HepG2 (cell line): ENCODE measurements around the gene RAD21L1. TPM values are rescaled to one million over a fixed set of nuclear protein-coding genes. Genes with fewer than 3 reads are reported as not detected.

Experiments used
- ARID5B ChIP-seq: IDR thresholded peaks from 2 replicates; pipeline ENCODE4 v1.4.0; 2020; ENCODE audit warnings: mild to moderate bottlenecking, missing genetic modification reagents
- ASH2L ChIP-seq: fragments of 300-600, 200-600 bp; sonication (generic); IDR thresholded peaks from 2 replicates; pipeline ENCODE4 v1.7.0; 2017; ENCODE audit warnings: low read depth, mild to moderate bottlenecking, moderate library complexity, mixed read lengths, low read length; ENCODE audit not compliant: insufficient read length
- ATF2 ChIP-seq: sonication (generic); formaldehyde crosslinking; IDR thresholded peaks from 2 replicates; pipeline ENCODE4 v1.4.0; 2020; ENCODE audit warnings: missing genetic modification reagents
- GLI4 ChIP-seq: sonication (generic); formaldehyde crosslinking; IDR thresholded peaks from 2 replicates; pipeline ENCODE4 v1.5.1; 2020; ENCODE audit warnings: missing genetic modification reagents, mild to moderate bottlenecking, moderate library complexity, borderline replicate concordance
- GTF2F1 ChIP-seq: fragments of 150-350 bp; IDR thresholded peaks from 2 replicates; pipeline ENCODE4 v1.6.1; 2014; ENCODE audit warnings: low read length
- HBP1 ChIP-seq: IDR thresholded peaks from 2 replicates; pipeline ENCODE4 v1.6.1; 2016; ENCODE audit warnings: low read depth, control low read depth
- HMGXB3 ChIP-seq: sonication (generic); formaldehyde crosslinking; IDR thresholded peaks from 2 replicates; pipeline ENCODE4 v1.4.0; 2020; ENCODE audit warnings: missing genetic modification reagents, borderline replicate concordance
- MIER3 ChIP-seq: IDR thresholded peaks from 2 replicates; pipeline ENCODE4 v1.6.1; 2016; ENCODE audit warnings: missing compliant biosample characterization, borderline replicate concordance
- SAP130 ChIP-seq: IDR thresholded peaks from 2 replicates; pipeline ENCODE4 v1.6.1; 2016; ENCODE audit warnings: low read depth
- TGIF2 ChIP-seq: IDR thresholded peaks from 2 replicates; pipeline ENCODE4 v1.6.1; 2016; ENCODE audit warnings: control low read depth, missing compliant biosample characterization
- ZNF512B ChIP-seq: sonication (generic); formaldehyde crosslinking; IDR thresholded peaks from 2 replicates; pipeline ENCODE4 v1.5.1; 2020; ENCODE audit warnings: missing genetic modification reagents, mild to moderate bottlenecking, borderline replicate concordance
- ZNF549 ChIP-seq: sonication (generic); formaldehyde crosslinking; IDR thresholded peaks from 2 replicates; pipeline ENCODE4 v1.5.0; 2020; ENCODE audit warnings: missing genetic modification reagents
- ZNF563 ChIP-seq: sonication (generic); formaldehyde crosslinking; IDR thresholded peaks from 2 replicates; pipeline ENCODE4 v1.8.0; 2022; ENCODE audit warnings: mild to moderate bottlenecking, moderate library complexity, missing genetic modification reagents
- polyA plus RNA-seq, 8 experiments: library from polyadenylated mRNA; depleted of rRNA in 3 of 8; stranded (reverse) in 7 of 8; unstranded in 1 of 8; fragments of >200 nt; fragmentation: Illumina TruSeq in 4 of 8; extraction: Trizol in 4 of 8; gene quantifications; 2 replicates each; pipeline versions ENCODE4 v1.2.1 to v1.2.3, GENCODE V29; 2011 to 2016; ENCODE audit warnings: low read depth in 4 of 8, missing spikeins in 1 of 8, mixed read lengths in 1 of 8; ENCODE audit not compliant: insufficient read depth in 1 of 8
- total RNA-seq, 5 experiments: library from RNA; depleted of rRNA; stranded (reverse); fragments of >200 nt; fragmentation: Illumina TruSeq; extraction: Trizol; gene quantifications; 2 replicates each; pipeline ENCODE4 v1.2.3, GENCODE V29; 2016; ENCODE audit warnings: low read depth in 1 of 5

The RAD21L1 gene
- total and polyA plus RNA-seq, 2 of the 13 experiments (the other 11 are each of a cell fraction or from before 2014, with no cell fraction given), result not detected

- TF ChIP-seq ZNF563 (CRISPR knock-in tag) (no peak), ATF2 (peak; percentile 79; the same call in 1 of the 2 replicates), ZNF512B (CRISPR knock-in tag) (peak; percentile 94; the same call in 1 of the 2 replicates), GTF2F1 (peak; percentile 67; the same call in 1 of the 2 replicates), TGIF2 (CRISPR knock-in tag) (0 out of 2 replicates have a peak, but pooled peaks have one; percentile 27), ARID5B (CRISPR knock-in tag) (peak; percentile 53), HMGXB3 (CRISPR knock-in tag) (peak; percentile 67; the same call in 1 of the 2 replicates), SAP130 (CRISPR knock-in tag) (peak; percentile 45), GLI4 (CRISPR knock-in tag) (0 out of 2 replicates have a peak, but pooled peaks have one; percentile 40), HBP1 (CRISPR knock-in tag) (no peak), ZNF549 (CRISPR knock-in tag) (no peak), MIER3 (CRISPR knock-in tag) (peak; percentile 58; the same call in 1 of the 2 replicates), ASH2L (peak; percentile 59)
These were observed 13.0 kb upstream of the RAD21L1 start (continued) for GRCh38 chr20:1212607-1213396.
